CD1c-positive myeloid dendritic cell (primary cell): ENCODE measurements around the gene KRTAP2-4.
"Not testable (repeated sequence)": the region's sequence is repeated elsewhere in the genome, so short reads cannot be mapped to it uniquely, and the experiment has no call there.

Experiments used
- DNase-seq: peaks from one replicate; pipeline ENCODE4 v3.0.0-alpha.2; 2016; ENCODE audit errors: extremely low spot score

Gene KRTAP2-4

GRCh38 chr17:41037853-41038350 lies 27.8 kb downstream of the KRTAP2-4 start:
- DNase-seq: no peak

GRCh38 chr17:41034346-41034935 lies 31.2 kb downstream of the KRTAP2-4 start, which contains the start of gene KRTAP1-3:
TSS of gene KRTAP1-3 (minus strand) at chr17:41034874. CDS start at chr17:41034821, 53 bp downstream.
- DNase-seq: not testable (repeated sequence)

GRCh38 chr17:41029633-41030245 lies 35.9 kb downstream of the KRTAP2-4 start, which contains the start of gene KRTAP1-4:
TSS of gene KRTAP1-4 (minus strand) at chr17:41030195. CDS start at chr17:41030078, 117 bp downstream.
- no peak for DNase-seq

GRCh38 chr17:41026715-41027471 lies 38.8 kb downstream of the KRTAP2-4 start, which contains the start of gene KRTAP1-5:
TSS of gene KRTAP1-5 (minus strand) at chr17:41027208. CDS start at chr17:41027155, 53 bp downstream.
- no peak for DNase-seq

GRCh38 chr17:41024697-41025096 lies 41.0 kb downstream of the KRTAP2-4 start:
- DNase-seq: no peak

GRCh38 chr17:41020336-41020735 lies 45.3 kb downstream of the KRTAP2-4 start:
- no peak for DNase-seq

GRCh38 chr17:41019415-41019814 lies 46.3 kb downstream of the KRTAP2-4 start:
- no peak for DNase-seq

GRCh38 chr17:41018541-41018940 lies 47.1 kb downstream of the KRTAP2-4 start:
- no peak for DNase-seq

GRCh38 chr17:41016578-41017215 lies 49.0 kb downstream of the KRTAP2-4 start:
- DNase-seq: no peak

- DNase-seq: no peak
Measured at GRCh38 chr17:41015454-41015853, 50.2 kb downstream of the KRTAP2-4 start.
